ENCODE results near the gene CDH13.

The CDH13 gene

DNA sequence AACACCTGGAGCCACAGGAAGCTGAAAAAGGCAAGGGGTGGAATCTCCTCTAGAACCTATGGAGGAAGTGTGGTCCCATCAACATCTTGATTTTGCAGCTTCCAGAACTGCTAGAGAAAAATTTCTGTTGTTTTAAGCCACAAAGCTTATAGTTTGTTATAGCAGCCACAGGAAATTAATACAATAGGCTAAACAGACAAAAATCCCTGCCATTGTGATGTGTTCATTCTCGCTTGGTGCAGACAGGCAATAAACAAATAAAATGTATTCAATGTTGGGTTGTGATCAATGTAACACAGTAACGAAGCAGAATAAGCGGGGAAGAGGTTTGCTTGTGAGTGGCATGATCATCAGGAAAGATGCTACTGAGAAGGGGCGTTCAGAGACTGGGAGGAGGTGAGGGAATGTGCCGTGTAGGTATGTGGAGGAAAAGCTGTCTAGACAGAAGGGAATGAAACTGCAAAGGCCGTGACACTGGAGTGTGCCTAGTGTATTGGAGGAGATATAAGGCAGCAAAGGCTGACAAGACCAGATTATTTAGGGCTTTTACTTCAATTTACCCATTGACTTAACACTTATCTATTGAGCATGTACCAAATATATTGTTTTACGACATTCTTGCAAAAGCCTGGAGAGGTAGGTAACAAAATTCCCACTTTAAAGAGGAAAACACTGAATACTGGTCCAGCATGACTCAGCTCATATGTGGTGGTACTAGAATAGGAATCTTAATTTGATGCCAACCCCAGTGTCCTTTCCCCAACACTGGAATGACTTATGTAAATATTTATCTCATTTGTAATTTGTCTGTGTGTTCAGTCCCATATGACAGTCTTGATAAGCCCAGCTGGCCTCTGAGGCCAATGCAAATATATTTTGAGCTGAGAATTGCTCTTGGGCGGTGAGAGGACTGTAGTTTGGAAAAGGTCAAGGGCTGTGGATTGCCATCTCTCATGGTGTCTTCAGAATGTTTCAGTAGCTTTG lies 375.9 kb downstream of the CDH13 start:
- ATAC-seq, result no peak
- no peak for DNase-seq

DNA sequence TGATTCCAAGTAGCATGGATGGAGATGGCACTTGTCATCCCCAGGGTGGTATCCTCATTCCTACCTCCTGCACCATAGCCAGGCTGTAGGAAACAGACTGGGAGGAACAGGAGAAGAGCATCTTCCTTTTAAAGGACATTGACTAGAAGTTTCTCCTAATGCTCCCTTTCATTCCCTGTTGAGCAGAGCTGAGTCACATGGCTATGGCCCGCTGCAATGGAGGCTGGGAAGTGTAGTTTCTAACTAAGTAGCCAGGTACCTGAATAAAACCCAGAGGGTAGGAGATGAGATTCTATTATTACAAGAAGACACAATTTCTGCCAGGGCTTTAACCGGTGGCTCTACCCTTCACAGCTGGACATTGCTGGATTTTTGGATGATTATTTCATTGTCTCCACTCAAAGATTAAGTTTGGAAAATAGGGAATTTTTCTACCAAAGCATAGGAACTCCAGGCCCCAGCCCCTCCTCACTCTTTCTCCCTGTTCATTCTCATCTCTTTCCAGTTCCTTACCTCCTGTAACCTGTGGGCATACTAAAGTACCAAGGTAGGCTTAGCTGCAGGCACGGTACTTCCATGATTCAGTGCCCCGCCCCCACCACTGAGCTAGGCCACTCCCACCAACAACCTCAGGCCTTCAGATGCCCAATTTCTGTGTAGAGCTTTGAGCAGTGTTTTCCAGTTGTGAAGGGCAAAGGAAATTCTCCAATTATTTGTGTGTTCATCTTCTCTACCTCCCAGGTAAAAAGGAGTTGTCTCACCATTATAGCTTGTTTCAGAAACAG lies 378.3 kb downstream of the CDH13 start:
- ATAC-seq (no peak), DNase-seq (no peak)

DNA sequence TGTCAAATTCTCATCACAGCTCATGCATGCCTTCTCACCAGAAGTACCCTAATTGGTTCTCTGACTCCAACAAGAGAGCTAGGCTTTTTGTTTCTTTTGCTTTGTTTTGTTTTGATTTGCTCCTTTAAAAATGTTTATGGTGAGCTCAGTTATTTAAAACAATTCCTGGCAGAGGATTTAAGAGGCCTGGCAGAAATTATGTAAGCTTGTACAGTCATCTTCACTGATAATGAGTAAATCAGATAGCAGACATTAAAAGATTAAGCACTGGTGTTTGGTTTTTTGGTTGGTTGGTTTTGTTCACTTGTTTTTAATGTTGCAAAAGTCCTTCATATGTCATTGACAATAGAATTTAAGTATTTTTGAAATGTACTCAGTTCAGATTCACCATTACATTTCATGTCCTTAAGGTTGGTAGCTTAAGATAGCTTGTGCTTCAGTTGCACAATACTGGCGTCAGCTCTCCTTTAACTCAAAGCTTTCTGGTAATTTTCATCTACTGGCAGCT lies 378.9 kb downstream of the CDH13 start:
- DNase-seq (no peak), ATAC-seq (no peak)

GRCh38 chr16:83010776-83011720 lies 384.3 kb downstream of the CDH13 start:
- ATAC-seq (no peak), DNase-seq (no peak)

DNA sequence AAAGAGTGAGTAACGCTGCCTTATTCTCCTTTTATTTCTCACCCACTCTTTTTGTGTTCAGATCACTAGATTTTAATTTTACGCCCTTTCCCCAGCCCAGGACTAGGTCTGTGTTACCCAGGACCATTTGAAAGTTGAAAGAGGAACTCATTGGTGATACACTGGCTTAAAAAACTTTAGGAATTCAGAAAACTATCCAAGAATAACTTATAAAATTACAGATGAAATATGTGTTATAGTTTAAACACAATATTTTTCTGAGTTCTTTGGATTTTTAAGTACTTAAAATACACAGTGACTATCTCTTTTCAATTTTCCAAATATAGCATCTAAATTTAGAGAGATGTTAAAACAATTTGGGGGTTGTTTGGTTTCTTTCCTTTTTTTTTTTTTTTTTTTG lies 385.2 kb downstream of the CDH13 start:
- ATAC-seq, result no peak

DNA sequence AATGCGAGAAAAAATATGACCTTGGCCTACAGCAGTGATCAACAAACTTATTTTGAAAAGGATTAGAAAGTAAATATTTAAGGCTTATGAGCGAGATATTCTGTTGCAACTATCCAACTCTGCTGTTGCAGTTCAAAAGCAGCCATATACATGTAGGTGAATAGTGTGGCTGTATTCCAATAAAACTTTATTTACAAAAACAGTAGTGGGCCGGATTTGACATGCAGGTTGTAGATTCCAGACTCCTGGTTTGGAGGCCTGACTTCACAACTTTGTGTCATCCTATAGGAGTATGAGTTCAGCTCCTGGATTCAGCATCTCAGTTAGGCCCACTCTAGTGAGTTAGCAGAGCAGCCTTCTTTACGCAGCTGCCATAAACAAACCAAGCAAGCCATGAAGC lies 386.3 kb downstream of the CDH13 start:
- ATAC-seq (no peak), DNase-seq (no peak)

More for the DNA sequence above, 385.2 kb downstream of the CDH13 start:
- no peak for DNase-seq

- ATAC-seq (no peak), DNase-seq (no peak)
Observed at GRCh38 chr16:83019963-83020362, 393.2 kb downstream of the CDH13 start.

- DNase-seq (no peak), ATAC-seq (no peak)
Observed at GRCh38 chr16:83021045-83021444, 394.3 kb downstream of the CDH13 start.

- ATAC-seq (no peak), DNase-seq (no peak)
Observed at GRCh38 chr16:83021746-83022145, 395.0 kb downstream of the CDH13 start.

DNA sequence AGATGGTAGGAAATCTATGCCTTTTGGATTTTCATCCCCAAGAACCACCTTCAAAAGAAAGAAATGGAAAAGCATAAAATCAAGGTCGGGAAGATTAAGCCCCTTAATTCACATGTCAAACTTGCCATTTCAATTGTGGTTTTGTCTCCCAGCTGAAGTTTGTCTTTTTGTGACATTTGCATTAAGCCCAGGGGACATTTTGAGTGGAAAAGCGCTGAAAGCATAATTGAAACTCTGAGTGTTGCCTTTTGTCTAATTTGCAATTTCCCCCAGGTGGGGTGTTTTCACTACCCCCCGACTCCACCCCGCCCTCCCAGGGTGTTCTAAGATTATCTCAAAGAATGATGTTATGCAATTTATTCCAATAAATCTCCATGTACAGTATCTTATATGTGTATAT lies 396.2 kb downstream of the CDH13 start:
- no peak for DNase-seq
- no peak for ATAC-seq

- no peak for ATAC-seq
- no peak for DNase-seq
Observed at GRCh38 chr16:83023640-83024039, 396.9 kb downstream of the CDH13 start.

GRCh38 chr16:83027973-83028372 lies 401.2 kb downstream of the CDH13 start:
- ATAC-seq (no peak), DNase-seq (no peak)

DNA sequence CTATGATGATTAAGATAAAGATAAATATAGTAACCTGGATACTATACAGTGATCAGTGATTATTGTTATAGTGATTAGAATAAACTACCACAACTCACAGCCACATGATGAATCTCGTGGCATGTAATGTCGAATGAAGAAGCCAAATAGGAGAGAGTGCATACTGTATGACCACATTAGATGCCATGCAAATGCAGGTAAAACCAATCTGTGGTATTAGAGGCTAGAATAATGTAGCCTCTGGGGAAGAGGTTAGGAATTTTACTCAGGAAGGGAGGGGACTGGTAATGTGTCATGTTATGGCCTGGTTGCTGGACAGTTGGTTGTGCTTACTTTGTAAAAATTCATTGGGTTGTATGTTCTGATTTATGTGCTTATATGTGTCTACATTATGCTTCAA lies 402.7 kb downstream of the CDH13 start:
- DNase-seq (no peak), ATAC-seq (no peak)

DNA sequence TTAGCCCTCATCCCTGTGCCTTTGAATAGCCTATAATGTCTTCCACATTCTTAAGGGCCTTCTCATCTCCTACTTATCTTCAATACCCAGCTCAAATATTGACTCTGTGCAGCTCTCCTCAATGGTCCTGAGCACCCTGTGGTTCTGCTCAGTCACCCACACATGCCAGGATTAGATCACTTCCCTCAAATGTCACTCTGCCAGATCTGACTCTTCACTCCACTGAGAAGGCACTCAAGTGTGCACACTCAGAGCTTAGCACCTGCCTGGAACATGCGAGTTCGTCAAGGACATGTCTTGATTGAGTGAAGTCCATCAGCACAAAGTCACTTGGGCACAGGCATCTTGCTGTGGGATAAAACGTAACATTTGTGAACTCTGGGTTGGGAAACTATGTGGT lies 404.8 kb downstream of the CDH13 start:
- no peak for DNase-seq
- ATAC-seq, result no peak

GRCh38 chr16:83037102-83037501 lies 410.3 kb downstream of the CDH13 start:
- no peak for ATAC-seq
- DNase-seq, result no peak

GRCh38 chr16:83037884-83038283 lies 411.1 kb downstream of the CDH13 start:
- no peak for DNase-seq

DNA sequence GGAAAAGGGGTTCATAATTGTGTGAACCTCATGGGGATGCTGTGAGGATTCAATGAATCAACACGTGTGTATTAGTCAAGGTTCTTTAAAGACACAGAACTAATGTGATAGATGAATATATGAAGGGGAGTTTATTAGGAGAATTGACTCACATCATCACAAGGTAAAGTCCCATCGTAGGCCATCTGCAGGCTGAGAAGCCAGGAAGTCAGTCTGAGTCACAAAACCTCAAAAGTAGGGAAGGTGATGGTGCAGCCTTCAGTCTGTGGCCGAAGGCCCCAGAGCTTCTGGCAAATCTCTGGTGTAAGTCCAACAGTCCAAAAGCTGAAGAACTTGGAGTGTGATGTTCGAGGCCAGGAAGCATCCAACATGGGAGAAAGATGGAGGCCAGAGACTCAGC lies 413.4 kb downstream of the CDH13 start:
- ATAC-seq (no peak), DNase-seq (no peak)

More at GRCh38 chr16:83037884-83038283, 411.1 kb downstream of the CDH13 start:
- ATAC-seq, result no peak

GRCh38 chr16:83044589-83044988 lies 417.8 kb downstream of the CDH13 start:
- ATAC-seq, result no peak

GRCh38 chr16:83045790-83046189 lies 419.0 kb downstream of the CDH13 start:
- ATAC-seq (no peak), DNase-seq (no peak)

More at GRCh38 chr16:83044589-83044988, 417.8 kb downstream of the CDH13 start:
- DNase-seq, result no peak

DNA sequence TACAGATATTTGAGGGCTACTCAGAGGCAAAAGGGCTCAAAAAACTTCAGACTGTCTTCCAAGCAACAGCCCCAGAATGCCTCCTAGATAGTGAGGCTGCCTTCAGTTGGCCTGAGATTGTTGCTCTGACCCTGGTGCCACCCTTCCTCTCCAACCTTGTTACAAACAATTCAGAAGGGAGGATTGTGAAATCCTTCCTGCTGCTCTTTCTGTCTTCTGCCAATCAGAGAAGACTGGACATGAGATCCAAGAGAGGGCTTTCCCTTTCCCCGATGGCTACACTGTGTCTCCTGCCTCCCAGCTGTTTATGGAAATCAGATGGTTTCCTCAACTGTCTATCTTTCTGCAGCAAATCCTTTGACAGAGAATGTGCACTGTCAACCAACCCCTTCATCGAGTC lies 419.9 kb downstream of the CDH13 start:
- ATAC-seq, result no peak
- DNase-seq, result no peak

DNA sequence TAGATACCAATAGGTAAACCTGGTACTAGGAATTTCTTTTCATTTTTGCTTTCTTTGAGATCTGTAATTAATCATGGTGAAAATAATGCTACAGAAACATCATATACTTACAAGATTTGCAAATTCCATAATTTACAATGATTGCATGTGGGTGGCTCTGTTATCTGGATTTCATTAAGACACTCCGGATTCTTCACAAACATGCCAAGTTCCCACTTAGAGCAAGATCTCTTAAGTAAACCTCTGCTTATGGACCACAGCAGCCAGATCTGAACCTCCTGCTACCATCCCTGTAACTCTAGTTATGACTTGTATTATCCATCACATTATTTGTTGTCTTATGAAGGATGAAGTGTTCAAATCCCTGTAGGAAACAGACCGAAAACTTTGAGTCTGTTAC lies 424.7 kb downstream of the CDH13 start:
- no peak for ATAC-seq
- no peak for DNase-seq

- ATAC-seq, result no peak
- DNase-seq, result no peak
Observed at GRCh38 chr16:83054283-83054682, 427.5 kb downstream of the CDH13 start.
